Suprapubic skin (tissue), 3 donors: ENCODE results near the gene FNBP1L.

ENCODE experiments used
- CTCF ChIP-seq, 2 donors: fragments of 200-600 bp in 1 of 2; fragments of 450-650 bp in 1 of 2; sonication (generic) in 1 of 2; IDR thresholded peaks; one replicate each; pipeline ENCODE4 v1.5.1; 2016 to 2019; ENCODE audit warnings: antibody characterized with exemption in 2 of 2, mild to moderate bottlenecking in 1 of 2, moderate library complexity in 1 of 2
- POLR2A ChIP-seq, 2 donors: fragments of 450-650 bp; IDR thresholded peaks; one replicate each; pipeline ENCODE4 v1.6.1; 2017; ENCODE audit warnings: antibody characterized with exemption in 2 of 2, mild to moderate bottlenecking in 2 of 2, moderate library complexity in 2 of 2

- TF ChIP-seq CTCF (IDR thresholded peaks at IDR 0.05) (no peak), POLR2A (IDR thresholded peaks at IDR 0.05) (no peak)
These were observed 78.5 kb downstream of the FNBP1L start for GRCh38 chr1:93526431-93526830.
